ENCODE results near the gene MPPE1. TPM values are rescaled to one million over a fixed set of nuclear protein-coding genes. Genes with fewer than 3 reads are reported as not detected.
"Not testable (repeated sequence)": the region's sequence is repeated elsewhere in the genome, so short reads cannot be mapped to it uniquely, and the experiment has no call there.

The MPPE1 gene
- total and polyA plus RNA-seq, 2 donors from 2014 or later = 48.1 to 71.8 TPM

GRCh38 chr18:11925800-11926481 lies 17.8 kb upstream of the MPPE1 start:
- DNase-seq = no peak
- no peak for FAIRE-seq
- H3K4me1 ChIP-seq (ENCODE audit: control insufficient read depth in 2 of 3, insufficient read depth in 2 of 3, low read depth in 1 of 3, low read length in 3 of 3) = no peaks in the 10 kb centered on the region
- intact Hi-C loops (cut with DNase I) = no loop called here
- H3K36me3 ChIP-seq (ENCODE audit: control insufficient read depth in 2 of 3, insufficient read depth in 3 of 3, low read length in 3 of 3) = no peaks in the 10 kb centered on the region
- no peak for TF ChIP-seq CTCF (IDR thresholded peaks at IDR 0.05; ENCODE audit: borderline replicate concordance, extremely low read depth, insufficient read depth)
- no peaks in the 10 kb centered on the region for H3K27me3 ChIP-seq (ENCODE audit: control insufficient read depth, insufficient read depth, low read length)
- H3K9me3 ChIP-seq (ENCODE audit: control insufficient read depth in 2 of 3, insufficient read depth in 1 of 3, low read length in 3 of 3) = no peaks in the 10 kb centered on the region
- no peak overlapping the region for H3K27ac ChIP-seq (ENCODE audit: low read depth in 2 of 2, low read length in 2 of 2)
- H3K9ac ChIP-seq (ENCODE audit: low read length in 3 of 3) = no peak overlapping the region
- no peak overlapping the region for H3K4me3 ChIP-seq (ENCODE audit: low read length in 3 of 3)

GRCh38 chr18:11923450-11923849 lies 15.3 kb upstream of the MPPE1 start:
- DNase-seq (no peak), FAIRE-seq (no peak)
- Histone ChIP-seq H3K27me3 (ENCODE audit: control insufficient read depth, insufficient read depth, low read length) (no peaks in the 10 kb centered on the region), H3K4me3 (ENCODE audit: low read length in 3 of 3) (no peak overlapping the region), H3K27ac (ENCODE audit: low read depth in 2 of 2, low read length in 2 of 2) (no peak overlapping the region), H3K36me3 (ENCODE audit: control insufficient read depth in 2 of 3, insufficient read depth in 3 of 3, low read length in 3 of 3) (no peaks in the 10 kb centered on the region), H3K9ac (ENCODE audit: low read length in 3 of 3) (no peak overlapping the region), H3K9me3 (ENCODE audit: control insufficient read depth in 2 of 3, insufficient read depth in 1 of 3, low read length in 3 of 3) (no peaks in the 10 kb centered on the region), H3K4me1 (ENCODE audit: control insufficient read depth in 2 of 3, insufficient read depth in 2 of 3, low read depth in 1 of 3, low read length in 3 of 3) (no peaks in the 10 kb centered on the region)
- intact Hi-C loops (cut with DNase I) = no loop called here
- TF ChIP-seq CTCF (IDR thresholded peaks at IDR 0.05; ENCODE audit: borderline replicate concordance, extremely low read depth, insufficient read depth) = no peak

- H3K36me3 ChIP-seq (ENCODE audit: control insufficient read depth in 2 of 3, insufficient read depth in 3 of 3, low read length in 3 of 3); intact Hi-C loops (cut with DNase I); H3K9ac ChIP-seq (ENCODE audit: low read length in 3 of 3); H3K27me3 ChIP-seq (ENCODE audit: control insufficient read depth, insufficient read depth, low read length); H3K9me3 ChIP-seq (ENCODE audit: control insufficient read depth in 2 of 3, insufficient read depth in 1 of 3, low read length in 3 of 3); H3K4me3 ChIP-seq (ENCODE audit: low read length in 3 of 3); FAIRE-seq; H3K4me1 ChIP-seq (ENCODE audit: control insufficient read depth in 2 of 3, insufficient read depth in 2 of 3, low read depth in 1 of 3, low read length in 3 of 3); H3K27ac ChIP-seq (ENCODE audit: low read depth in 2 of 2, low read length in 2 of 2); DNase-seq: not testable (repeated sequence)
These were observed 11.4 kb upstream of the MPPE1 start for GRCh38 chr18:11919522-11919921.

- DNase-seq; H3K9me3 ChIP-seq (ENCODE audit: control insufficient read depth in 2 of 3, insufficient read depth in 1 of 3, low read length in 3 of 3); H3K27ac ChIP-seq (ENCODE audit: low read depth in 2 of 2, low read length in 2 of 2); H3K4me1 ChIP-seq (ENCODE audit: control insufficient read depth in 2 of 3, insufficient read depth in 2 of 3, low read depth in 1 of 3, low read length in 3 of 3); H3K9ac ChIP-seq (ENCODE audit: low read length in 3 of 3); H3K4me3 ChIP-seq (ENCODE audit: low read length in 3 of 3); intact Hi-C loops (cut with DNase I); FAIRE-seq; H3K36me3 ChIP-seq (ENCODE audit: control insufficient read depth in 2 of 3, insufficient read depth in 3 of 3, low read length in 3 of 3); H3K27me3 ChIP-seq (ENCODE audit: control insufficient read depth, insufficient read depth, low read length): not testable (repeated sequence)
These were observed 8.8 kb upstream of the MPPE1 start for GRCh38 chr18:11916880-11917279.
